ENCODE results near the gene CDYL2. TPM values are rescaled to one million over a fixed set of nuclear protein-coding genes. Genes with fewer than 3 reads are reported as not detected.

CDYL2 gene
- total and polyA plus RNA-seq, 2 donors (not counting 3 experiments of a cell fraction or from before 2014, with no cell fraction given): 7.1 to 71.3 TPM

DNA sequence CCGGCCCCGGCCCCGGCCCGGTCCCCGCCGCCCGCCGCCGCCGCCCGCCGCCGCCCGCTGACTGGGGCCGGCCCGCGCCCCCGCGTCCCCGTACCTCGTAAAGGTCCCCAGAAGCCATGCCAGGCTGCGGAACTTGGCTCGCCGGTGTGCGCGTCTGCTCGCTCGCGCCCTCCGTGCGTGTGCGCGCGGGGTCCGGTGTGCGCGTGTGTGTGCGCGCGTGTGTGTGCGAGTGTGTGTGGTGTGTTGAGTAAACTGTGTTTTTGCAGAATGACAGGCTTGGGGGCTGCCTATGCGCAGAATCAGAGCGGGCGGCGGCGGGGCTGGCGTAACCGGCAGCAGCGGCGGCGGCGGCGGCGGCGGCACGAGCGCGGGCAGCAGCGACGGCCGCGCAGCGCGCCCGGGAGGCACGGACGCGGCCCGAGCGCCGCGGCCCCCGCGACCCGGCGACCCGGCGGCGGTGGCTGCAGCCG, 307 bp downstream of the CDYL2 start:
- peak overlapping the region; percentile 70 for H3K27ac ChIP-seq (ENCODE audit: insufficient read depth, low read depth, low read length)
- peak overlapping the region; percentile 81 for H3K9ac ChIP-seq (replicated peaks; ENCODE audit: extremely low read depth, insufficient read depth, low read length)
- H3K4me2 ChIP-seq (ENCODE audit: insufficient read depth, low read length): no peak overlapping the region
- TF ChIP-seq MYC (IDR thresholded peaks at IDR 0.05; ENCODE audit: low read depth, low read length): no peak
- TF ChIP-seq EZH2 (IDR thresholded peaks at IDR 0.05; ENCODE audit: borderline replicate concordance, low read depth, low read length, severe bottlenecking): no peak
- no peak for TF ChIP-seq GATA2 (IDR thresholded peaks at IDR 0.05; ENCODE audit: insufficient read depth, insufficient read length, low read depth, low read length)
- TF ChIP-seq MAX (IDR thresholded peaks at IDR 0.05; ENCODE audit: insufficient read depth, insufficient read length): no peak
- no peak for TF ChIP-seq POLR2A (IDR thresholded peaks at IDR 0.05; ENCODE audit: low read depth, low read length)
- TF ChIP-seq CTCF (IDR thresholded peaks at IDR 0.05; ENCODE audit: extremely low read depth in 1 of 2, insufficient read depth in 1 of 2, low read depth in 1 of 2, low read length in 2 of 2): no peak
- TF ChIP-seq JUN (IDR thresholded peaks at IDR 0.05; ENCODE audit: borderline replicate concordance, insufficient read depth, insufficient read length, low read depth): no peak
- TF ChIP-seq FOS (IDR thresholded peaks at IDR 0.05; ENCODE audit: borderline replicate concordance, insufficient read depth, low read length): no peak
- no peak for TF ChIP-seq POLR2AphosphoS5 (IDR thresholded peaks at IDR 0.05; ENCODE audit: insufficient read depth, low read depth, low read length)
- peaks cover 42% of the 10 kb centered on the region for H3K79me2 ChIP-seq (ENCODE audit: control insufficient read depth, insufficient read depth, low read length)
- dilution Hi-C loops (cut with MboI; ENCODE audit: extremely low pct_ligation_motif_present, low sequenced_read_pairs): no loop called here
- ChIA-PET CTCF (no interaction called here), POLR2A (no interaction called here)
- H3K9me3 ChIP-seq (replicated peaks; ENCODE audit: control insufficient read depth, insufficient read depth, low read length): no peaks in the 10 kb centered on the region
- H3K4me3 ChIP-seq (replicated peaks in 1 of 3; ENCODE audit: insufficient read depth in 1 of 3, low read depth in 1 of 3, low read length in 3 of 3): peak overlapping the region; percentile 43 to 93 (median 50)
- intact Hi-C loops (cut with micrococcal nuclease): loop anchor here (10.0 kb wide), 1 partner anchor 179 kb away; no protein-coding TSS in a partner anchor
- peaks cover 35% of the 10 kb centered on the region for H3K4me1 ChIP-seq (ENCODE audit: control insufficient read depth, extremely low read depth, insufficient read depth, low read length)
- DNase-seq (ENCODE audit: low read depth, low spot score): peak; percentile 51
- no peaks in the 10 kb centered on the region for H3K9me1 ChIP-seq (replicated peaks; ENCODE audit: control insufficient read depth, extremely low read depth, insufficient read depth, low read length)
- H3K27me3 ChIP-seq (ENCODE audit: control insufficient read depth in 2 of 2, insufficient read depth in 2 of 2, low read length in 2 of 2): no peaks in the 10 kb centered on the region
- BruUV-seq (replicated peaks): no TSS peak
- FAIRE-seq: peak; percentile 50
- peaks cover 4% of the 10 kb centered on the region for H4K20me1 ChIP-seq (replicated peaks; ENCODE audit: control insufficient read depth, extremely low read depth, insufficient read depth, low read length)
- H3K36me3 ChIP-seq (ENCODE audit: control insufficient read depth in 2 of 2, extremely low read depth in 1 of 2, insufficient read depth in 2 of 2, low read length in 2 of 2): no peaks in the 10 kb centered on the region
- peak overlapping the region; percentile 60 for H2AFZ ChIP-seq (ENCODE audit: low read depth, low read length)
